ENCODE results near the gene BCL2.

Gene BCL2

DNA sequence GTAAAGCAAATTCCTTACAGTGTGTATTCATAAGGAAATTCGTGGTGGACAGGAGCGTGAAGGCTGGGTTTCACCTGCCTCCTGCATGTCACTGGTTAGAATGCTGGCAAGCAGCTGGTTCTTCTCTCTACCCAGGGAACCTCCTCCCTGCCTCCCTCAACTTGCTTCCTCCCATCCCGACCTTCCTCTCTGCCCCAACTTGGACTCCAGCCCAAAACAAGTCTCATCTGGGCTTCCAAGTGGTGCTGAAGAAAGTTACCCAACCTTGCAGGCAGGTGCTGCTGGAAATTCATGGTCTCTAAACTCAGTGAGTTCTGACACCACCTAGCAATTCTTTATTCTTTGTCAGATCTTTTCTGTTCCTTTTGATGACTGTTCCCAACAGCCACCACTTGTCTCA, 184.5 kb downstream of the BCL2 start:
- no peak for DNase-seq

DNA sequence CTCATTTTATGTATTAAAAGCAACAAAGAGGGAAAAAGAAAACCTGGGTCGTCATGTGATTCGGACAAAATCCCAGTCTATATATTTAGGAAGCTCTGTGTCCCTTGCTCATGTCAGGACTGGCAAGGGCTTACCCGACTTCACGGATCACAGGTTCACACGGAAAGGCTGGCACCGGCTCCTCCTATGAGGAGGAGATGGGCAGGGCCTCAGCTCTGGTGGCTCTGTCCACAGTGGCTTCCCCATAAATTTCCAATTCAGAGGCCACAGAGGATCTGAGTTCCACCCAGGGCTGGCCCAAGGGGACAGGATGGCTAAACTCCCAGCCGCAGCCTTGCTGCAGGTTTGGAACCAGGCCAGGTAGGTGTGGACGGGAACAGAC, 186.8 kb downstream of the BCL2 start:
- peak; percentile 33 for DNase-seq

DNA sequence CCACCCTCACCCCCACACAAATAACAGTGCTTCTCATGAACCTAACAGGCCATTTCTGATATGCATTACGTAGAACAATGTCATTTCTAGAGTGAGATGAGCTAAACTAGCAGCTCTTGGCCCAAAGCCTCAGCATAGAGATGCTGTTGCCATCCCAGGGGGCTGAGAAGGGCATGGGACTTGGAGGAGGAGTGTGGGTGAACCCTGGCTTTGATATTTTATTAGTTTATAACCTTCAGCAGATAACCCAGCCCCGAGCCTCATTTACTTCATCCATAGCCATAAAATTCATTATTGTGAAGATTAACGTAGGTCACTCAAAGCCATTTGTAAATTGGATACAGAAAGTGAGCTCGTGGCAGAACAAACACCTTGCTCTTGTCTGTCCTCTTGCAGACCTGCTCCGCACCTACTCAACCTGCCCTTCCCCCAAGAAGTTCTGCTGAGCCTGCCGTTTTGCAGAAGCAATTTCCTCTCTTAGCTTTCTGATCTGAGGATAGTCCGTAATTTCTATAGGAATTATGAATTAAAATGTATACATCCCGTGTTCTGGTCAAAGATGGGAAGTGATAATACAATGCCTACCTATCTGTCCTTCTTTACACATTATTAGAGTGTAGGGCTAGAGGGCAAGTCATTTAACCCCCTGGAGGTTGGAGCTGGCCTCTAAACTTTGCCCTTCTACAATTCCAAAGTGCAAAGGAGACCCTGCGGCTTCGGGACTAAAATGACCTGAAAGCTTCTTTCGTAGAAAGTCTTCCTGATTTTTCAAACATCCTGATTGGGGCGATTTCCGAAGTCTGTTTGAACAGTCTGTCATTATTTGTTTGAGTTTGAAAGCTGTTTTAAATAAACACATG, 187.4 kb downstream of the BCL2 start:
- no peak for DNase-seq

DNA sequence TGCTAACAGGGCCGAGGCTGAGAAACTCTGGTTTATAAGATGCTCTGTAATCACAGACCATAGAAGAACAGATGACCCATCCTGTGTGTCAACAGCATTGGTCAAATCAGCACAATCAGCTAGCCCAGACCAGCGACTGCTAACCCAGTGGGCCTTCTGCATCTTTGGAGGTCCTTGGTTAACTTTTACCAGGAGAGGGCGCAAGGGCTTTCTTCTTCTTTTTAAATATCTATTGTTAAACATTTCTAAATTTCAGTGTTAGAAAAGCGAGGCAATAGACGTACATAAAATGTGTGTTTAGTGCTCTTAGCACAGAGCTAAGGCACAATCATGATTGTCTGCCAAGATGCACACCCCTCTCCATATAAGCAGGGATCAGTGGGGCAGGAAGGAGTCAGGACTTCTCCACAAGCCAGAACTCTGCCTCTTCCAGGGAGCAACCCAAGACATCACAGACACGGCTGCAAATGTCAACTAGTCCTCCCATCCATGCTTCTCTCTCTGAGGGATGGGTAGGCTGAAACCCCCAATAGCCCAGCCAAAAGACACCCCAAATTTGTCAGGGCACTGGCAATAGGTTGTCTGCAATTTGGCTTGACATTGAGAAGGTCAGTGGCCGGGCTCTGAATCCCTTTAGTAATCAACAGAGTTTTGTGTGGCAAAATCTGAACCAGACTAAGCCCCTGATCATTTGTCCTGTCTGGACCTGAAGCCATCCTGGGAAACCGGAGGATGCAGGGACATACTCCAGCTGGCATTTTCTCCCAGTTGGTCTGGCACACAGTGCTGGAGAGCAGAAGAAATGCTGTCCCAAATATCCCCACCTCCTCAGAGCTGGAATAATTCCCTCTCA, 188.2 kb downstream of the BCL2 start:
- DNase-seq, result no peak

DNA sequence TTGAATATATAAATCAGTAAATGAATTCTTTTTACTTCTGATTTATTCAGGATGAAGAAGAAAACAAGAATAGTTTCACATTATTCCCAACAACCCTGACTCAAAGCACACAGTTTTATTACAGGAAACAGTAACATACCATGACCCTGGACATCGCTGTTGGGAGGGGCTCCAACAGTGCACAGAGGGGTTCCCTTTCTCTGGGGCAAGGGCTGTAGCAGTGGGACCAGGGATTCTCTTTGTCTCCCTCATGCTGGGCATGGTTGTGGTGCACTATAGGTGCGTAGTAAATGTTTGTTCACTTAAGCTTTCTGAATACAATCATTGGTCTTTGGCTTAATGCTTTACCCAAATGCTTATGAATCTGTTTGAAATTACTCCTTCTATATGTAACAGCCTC, 189.4 kb downstream of the BCL2 start:
- no peak for DNase-seq

DNA sequence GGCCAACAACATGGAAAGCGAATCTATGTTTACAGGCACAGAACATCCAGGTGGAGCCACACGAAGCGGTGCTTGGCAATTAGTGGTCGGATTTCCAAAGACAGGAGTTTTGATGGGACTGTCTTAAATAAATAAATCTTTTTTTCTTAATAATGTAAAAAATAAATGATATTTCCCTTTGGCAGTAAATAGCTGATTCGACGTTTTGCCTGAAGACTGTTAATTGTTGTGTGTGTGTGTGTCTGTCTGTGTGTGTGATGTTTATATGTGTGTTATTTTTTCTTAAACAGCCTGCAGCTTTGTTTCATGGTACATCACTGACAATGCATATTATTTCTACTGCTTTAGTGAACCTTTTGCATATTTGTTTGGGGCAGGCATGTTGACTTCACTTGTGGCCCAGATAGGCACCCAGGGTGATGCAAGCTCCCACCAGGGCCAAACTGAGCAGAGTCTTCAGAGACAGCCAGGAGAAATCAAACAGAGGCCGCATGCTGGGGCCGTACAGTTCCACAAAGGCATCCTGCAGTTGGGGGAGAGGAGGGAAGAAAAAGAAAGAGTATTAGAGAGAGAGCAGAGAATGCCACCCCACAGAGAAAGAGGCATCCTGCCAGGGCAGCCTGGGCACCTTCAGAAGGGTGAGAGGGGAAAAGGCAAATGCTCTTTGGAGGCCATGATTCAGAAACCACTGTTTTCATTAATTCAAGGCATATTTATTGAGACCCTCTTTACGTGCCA, 191.2 kb downstream of the BCL2 start:
- DNase-seq, result no peak

DNA sequence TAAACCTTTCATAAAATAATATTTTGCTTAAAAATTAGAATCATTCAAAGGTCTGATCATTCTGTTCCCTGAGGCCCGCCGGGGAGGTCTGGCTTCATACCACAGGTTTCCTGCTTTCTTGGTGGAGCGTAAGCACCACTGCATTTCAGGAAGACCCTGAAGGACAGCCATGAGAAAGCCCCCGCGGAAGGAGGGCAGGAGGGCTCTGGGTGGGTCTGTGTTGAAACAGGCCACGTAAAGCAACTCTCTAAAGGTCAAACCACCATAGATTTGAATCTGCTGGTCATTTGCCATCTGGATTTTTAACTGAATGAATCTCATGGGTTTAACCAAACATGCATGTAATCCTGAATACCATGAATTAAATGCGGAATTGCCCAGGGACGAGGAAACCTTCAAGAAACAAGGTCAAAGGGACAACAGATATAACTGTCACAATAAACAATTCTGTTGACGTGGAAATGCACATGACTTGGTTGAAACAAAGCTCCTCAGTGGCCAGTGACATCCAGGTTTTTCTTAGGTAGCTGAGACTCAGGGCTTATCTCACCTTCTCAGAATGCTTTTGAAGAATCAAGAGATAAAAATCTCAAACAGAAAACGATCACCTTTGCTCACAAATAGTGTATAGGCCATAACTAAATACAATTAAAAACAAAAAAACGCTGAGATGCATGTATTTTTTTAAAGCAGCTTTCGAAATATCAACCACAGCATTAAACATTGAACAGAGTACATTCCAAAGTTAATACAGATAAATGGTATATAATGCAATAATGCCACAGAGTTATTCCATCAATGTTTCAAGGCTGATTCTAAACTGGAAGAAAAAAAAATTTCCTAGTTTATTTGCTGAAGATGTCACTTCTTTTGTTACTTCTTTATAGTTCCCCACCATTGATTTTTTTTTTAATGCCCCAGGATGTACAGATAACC, 193.2 kb downstream of the BCL2 start:
- DNase-seq, result no peak

DNA sequence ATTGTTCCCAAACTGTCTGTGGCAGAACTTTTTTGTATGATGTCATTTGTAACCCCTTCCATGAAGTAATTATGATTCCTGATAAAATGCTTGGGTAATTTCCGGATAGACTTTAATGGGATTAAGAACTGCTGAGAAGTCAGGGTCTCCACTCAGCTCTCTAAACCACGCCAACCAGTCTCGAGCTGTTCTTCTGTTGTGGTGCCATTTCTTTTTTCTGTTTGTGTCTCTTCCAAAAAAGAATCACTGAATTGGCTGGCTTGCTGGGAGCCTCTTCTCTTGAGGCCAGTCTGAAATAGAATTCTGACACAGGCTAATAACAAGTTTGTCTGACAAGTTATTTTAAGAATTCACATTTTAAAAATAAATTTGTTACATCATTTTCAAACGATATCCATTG, 198.9 kb downstream of the BCL2 start:
- no peak for DNase-seq

DNA sequence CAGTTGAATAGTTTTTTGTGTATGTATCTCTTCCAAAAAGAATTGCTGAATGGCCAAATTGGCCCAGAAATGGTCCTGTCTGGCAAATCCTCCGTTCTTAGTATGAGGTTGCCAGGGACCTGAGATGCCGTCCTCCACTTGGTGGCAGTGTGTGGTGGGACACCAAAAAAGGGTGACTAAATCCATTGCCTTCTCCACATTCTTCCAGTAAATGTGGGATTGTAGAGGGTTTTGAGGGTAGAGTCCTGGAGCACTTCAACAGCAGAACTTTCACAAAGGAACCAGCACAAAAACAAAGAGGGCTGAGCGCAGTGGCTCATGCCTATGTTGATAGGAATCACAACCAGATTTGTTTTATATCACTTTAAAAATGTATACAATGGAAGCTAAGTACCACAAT, 199.9 kb downstream of the BCL2 start:
- peak; percentile 44 for DNase-seq

DNA sequence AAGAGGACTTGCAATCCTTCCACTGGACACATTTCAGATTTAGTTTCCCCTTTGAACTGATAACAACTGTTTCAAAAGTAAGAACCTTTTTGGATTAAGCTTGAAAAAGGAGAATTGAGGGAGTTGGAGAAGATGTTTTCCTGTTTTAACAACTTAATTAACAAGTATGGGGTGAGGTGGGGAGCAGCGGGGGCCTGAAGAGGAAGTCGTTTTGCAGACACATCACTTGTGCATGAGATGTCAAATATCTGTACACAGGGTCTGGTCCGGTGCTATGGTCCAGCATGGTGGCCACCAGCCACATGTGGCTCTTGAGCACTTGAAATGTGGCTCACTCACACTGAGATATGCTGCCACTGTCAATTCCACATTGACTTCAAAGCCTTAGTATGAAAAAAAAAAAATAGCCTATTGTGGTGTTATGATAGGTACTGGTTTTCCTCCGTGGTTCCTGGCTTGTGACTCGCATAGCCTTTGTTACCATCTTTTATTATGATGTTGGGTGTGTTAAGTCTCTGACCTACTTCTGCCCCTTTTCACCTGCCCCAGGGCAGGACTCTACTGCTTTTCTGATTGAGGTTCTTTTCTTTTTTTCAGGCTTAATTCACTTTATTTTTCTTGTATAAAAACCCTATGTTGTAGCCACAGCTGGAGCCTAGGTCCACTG, 205.5 kb downstream of the BCL2 start:
- DNase-seq, result no peak

DNA sequence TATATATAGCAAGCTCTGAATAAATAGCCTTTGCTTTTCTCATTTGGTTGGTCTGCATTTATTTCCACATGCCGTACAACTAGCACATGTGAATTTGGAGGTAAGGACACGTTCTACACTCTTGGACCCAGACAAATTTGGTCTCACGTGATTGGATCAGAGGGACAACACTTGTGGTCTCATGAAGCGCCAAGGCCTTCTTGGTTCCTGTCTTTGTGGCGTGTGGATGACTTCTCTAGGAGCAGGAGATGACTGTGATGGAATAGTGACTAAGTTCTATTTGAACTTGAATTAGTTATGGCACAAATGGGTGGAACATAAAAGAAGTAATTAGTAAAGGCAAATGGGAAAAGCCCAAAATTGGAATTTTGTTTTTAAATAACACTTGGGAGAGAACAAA, 206.9 kb downstream of the BCL2 start:
- DNase-seq, result no peak

DNA sequence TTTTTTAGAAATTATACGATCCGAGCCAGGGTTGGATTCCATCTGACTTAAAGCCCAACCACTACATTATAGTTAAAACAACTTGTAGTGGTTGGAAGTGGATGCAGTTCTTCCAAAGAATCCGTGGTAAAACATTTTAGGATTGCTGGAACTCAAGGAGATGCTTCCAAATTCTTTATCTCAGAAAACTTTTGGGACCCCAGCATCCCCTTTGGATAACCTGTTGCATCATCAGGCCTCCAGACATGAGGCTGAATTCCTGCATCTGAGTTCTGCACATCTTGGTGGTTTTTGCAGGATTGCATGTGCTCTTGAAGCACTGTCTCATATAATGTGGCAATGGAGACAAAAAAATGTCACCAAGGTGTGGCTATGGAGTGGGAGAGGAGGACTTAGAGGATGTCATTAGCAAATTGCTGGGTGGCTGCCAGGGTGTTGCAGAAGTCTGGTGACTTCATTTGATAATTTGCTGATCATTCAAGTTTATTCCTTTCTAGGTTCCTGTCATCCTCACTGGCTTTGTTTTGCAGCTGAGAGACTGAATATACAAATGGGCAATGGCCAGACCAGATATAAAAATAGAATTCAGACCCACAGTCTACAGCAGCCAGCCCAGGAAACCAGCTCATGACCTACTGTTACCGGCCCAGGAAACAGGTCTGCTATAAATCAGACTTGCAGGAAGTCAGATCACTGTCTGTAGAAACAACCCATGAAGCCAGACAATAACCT, 207.7 kb downstream of the BCL2 start:
- no peak for DNase-seq

DNA sequence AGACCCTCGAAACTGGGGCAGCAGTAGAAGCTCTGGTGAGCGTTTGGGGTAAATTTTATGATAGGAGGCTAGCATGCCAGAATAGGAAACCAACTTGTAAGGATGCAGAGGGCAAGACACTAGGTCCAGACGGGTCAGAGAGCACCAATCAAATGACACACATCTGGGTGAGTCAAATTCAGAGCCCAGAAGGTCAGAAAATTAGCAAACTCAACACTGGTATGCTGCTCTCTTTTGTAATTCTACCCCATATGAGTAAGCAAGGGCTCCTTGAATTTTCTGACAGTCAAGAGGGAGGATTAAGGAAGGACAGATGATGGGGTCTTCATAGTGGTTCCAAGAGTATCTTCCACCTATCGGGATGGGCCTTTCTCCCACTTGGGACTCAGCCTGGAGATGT, 209.8 kb downstream of the BCL2 start:
- no peak for DNase-seq

DNA sequence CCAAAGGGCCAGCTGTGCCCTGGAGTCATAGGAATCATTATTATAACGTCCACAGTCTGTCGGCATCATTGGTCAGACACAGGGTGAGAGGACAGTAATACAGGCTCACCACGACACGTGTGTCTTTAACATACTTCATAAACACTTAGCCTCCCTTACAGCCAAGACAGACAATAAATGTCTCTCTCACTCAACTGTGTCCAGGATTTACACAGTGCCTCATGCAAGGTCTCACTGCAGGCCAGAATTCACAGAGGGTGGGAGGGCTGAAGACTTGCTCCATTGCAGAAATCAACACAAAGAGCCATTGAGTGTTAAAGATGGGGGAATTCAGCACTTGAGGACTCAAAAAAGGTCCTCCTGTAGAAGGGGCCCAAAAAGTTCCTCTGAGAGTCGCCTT, 210.5 kb downstream of the BCL2 start:
- no peak for DNase-seq

DNA sequence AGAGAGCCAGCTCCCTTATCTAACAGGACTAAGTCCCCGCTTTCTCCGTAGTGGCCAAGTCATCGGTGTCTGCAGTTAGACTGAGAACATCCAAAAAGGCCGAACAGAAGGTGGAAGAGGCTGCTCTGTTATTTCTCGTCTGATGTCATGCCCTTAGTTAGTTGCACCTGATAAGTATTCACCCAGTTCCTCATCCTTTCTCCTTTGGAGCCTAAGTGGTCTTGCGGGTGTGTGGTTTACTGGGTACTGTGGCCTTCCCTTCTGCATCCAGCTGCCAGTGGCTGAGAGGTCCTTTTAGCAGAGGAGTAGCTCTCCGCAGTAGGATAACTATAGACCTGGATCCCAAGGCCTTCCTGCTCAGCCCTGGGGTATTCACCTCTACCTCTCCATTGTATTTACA, 211.6 kb downstream of the BCL2 start:
- DNase-seq, result no peak

DNA sequence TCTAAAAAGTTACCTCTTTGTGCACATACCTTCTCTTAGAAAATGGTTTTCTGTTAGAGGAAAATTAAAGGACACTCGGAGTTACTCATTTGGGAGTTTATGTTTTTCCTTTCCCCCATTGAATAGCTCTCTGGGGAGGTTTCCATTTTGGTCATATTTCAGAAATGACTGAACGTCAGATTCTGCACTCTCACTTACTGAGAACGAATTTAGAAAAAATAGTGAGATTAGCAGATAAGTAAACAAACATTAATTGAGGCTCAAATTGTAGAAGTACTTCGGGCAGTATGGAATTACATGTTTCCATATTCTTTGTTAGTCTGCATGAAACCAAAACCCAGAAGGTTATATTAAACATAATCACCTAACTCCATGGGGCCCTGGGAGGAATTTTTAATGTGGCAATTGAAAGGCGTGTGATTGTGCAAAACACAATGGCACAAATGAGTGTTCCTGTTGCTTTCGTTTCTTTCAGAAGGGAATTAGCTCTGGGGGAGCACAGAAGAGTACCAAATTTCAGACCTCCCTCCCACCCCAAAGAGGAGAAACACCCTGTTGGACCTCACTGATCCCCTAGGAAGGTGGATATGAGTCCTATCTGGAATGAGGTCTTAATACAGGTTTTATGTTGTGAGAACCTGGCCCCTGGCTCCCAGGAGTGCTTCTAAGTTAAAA, 212.3 kb downstream of the BCL2 start:
- DNase-seq, result no peak

DNA sequence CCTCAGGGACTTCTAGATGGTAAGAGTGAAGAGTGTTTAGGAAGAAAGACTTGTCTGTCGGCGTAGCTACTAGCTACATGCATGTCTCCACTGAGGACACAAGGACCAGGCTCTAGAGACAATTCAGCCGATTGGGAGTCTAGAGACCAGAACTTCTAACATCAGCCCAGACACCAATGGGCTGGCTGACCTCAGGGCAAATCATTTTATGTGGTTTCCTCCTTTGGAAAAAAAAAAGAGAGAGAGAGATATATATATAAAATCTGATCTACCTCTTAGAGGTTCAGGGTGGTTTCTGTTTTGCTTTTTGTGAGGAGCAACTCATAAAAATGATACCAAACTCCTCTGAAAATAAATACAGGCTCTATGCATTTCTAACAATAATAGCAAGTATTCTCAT, 212.8 kb downstream of the BCL2 start:
- no peak for DNase-seq

DNA sequence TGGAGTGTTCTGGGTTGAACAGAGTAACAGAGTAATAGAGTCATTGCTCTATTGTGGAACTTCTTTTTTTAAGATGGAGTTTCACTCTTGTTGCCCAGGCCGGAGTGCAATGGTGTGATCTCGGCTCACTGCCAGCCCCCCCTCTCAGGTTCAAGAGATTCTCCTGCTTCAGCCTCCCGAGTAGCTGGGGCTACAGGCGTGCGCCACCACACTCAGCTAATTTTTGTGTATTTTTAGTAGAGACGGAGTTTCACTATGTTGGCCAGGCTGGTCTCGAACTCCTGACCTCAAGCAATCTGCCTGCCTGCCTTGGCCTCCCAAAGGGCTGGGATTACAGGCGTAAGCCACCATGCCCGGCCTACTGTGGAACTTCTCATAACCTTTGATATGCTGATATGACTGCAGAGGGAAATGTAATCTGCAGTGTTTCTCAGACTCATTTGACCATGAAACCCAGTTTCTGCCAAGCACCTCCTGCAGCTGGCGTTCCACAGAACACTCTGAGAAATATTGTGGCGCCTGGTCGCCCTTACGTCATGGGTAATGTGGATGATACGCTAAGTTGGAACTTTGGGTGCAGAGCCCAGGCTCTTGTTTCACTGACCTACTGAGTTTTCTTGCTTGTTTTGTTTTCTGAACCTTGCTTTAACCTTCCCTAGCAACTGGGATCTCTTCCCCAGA, 213.8 kb downstream of the BCL2 start:
- DNase-seq, result no peak

DNA sequence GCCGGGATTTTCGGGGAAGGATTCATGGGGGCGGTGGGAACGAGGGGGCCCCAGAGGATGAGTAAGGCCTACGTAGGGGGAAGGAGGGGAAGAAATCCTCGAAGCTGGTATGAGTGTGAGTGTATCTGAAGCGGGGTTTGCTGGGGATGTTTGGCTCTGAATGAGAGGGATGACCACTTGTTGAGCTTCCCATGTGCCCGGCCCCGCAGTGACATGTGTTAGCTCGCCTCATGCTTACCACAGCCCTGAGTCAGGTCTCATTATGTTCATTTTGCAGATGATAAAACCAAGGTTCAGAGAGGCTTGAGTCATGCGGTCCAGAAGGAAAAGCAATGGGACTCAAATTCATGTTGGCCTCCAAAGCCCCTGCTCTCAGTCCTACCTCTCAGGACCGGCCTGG, 214.7 kb downstream of the BCL2 start:
- DNase-seq, result no peak
